Gastrocnemius medialis (tissue), 4 donors: ENCODE results near the gene PLK4. TPM values are rescaled to one million over a fixed set of nuclear protein-coding genes. Genes with fewer than 3 reads are reported as not detected.
"Not testable (repeated sequence)": the region's sequence is repeated elsewhere in the genome, so short reads cannot be mapped to it uniquely, and the experiment has no call there.

ENCODE experiments used
- ATAC-seq, 2 donors: fragments of 150-250 bp; one replicate each; pipeline ENCODE4 v1.9.1; 2016
- DNase-seq, 2 donors: peaks; one replicate each; pipeline ENCODE4 v3.0.0-alpha.2; 2019
- H3K27ac ChIP-seq, 4 donors: fragments of 200-600 bp; sonication (generic); 1 replicate in 1 of 4; 2 replicates in 3 of 4; pipeline ENCODE4 v1.5.1; 2016 to 2018; ENCODE audit warnings: mild to moderate bottlenecking in 2 of 4, moderate library complexity in 1 of 4
- H3K27me3 ChIP-seq, 3 donors: fragments of 200-600 bp; sonication (generic) in 2 of 3; 1 replicate in 1 of 3; 2 replicates in 2 of 3; pipeline versions ENCODE4 v1.5.1 to v1.6.0; 2016 to 2019; ENCODE audit warnings: mild to moderate bottlenecking in 1 of 3, moderate library complexity in 1 of 3
- H3K36me3 ChIP-seq, 2 donors: fragments of 200-600 bp; sonication (generic) in 1 of 2; one replicate each; pipeline ENCODE4 v1.5.1; 2017 to 2018
- H3K4me1 ChIP-seq, 2 donors: fragments of 200-600 bp; sonication (generic) in 1 of 2; one replicate each; pipeline ENCODE4 v1.5.1; 2016 to 2017; ENCODE audit warnings: mild to moderate bottlenecking in 2 of 2
- H3K4me3 ChIP-seq, 4 donors: fragments of 200-600 bp; sonication (generic) in 3 of 4; 1 replicate in 1 of 4; 2 replicates in 3 of 4; pipeline ENCODE4 v1.5.1; 2016 to 2019; ENCODE audit warnings: mild to moderate bottlenecking in 2 of 4
- H3K9me3 ChIP-seq, 3 donors: fragments of 200-600 bp; sonication (generic) in 2 of 3; 1 replicate in 1 of 3; 2 replicates in 2 of 3; pipeline ENCODE4 v1.5.1; 2016 to 2019
- CTCF ChIP-seq, 5 experiments: fragments of 450-650 bp in 3 of 5; fragments of 200-600 bp in 2 of 5; sonication (generic) in 2 of 5; IDR thresholded peaks in 4 of 5; conservative IDR thresholded peaks in 1 of 5; 1 replicate in 4 of 5; 2 replicates in 1 of 5; pipeline ENCODE4 v1.5.1; 2016 to 2019; ENCODE audit warnings: antibody characterized with exemption in 5 of 5, mild to moderate bottlenecking in 3 of 5, moderate library complexity in 3 of 5
- POLR2A ChIP-seq, 2 donors: fragments of 450-650 bp; IDR thresholded peaks; one replicate each; pipeline ENCODE4 v1.6.1; 2017; ENCODE audit warnings: antibody characterized with exemption in 2 of 2, mild to moderate bottlenecking in 2 of 2, moderate library complexity in 2 of 2
- in situ Hi-C, 4 donors: fragments of 200-750 bp; cut with MboI; loops; one replicate each; pipeline versions ENCODE4 v1.15.0 to v1.8.0; 2017; ENCODE audit warnings: low sequenced_read_pairs in 4 of 4
- intact Hi-C: fragments of 100-400 bp; cut with DNase I; formaldehyde crosslinking; loops from one replicate; pipeline ENCODE4 v1.15.1; 2023; ENCODE audit warnings: low total_unique reads
- total RNA-seq, 4 donors: library from RNA; depleted of rRNA; stranded (reverse); fragments of >200 nt; gene quantifications; one replicate each; pipeline versions ENCODE4 v1.1.0 to v1.2.3, GENCODE V29; 2016

The PLK4 gene
- total RNA-seq, 4 donors from 2014 or later: 0.11 to 0.98 TPM; not detected in 2

GRCh38 chr4:127889903-127890302 is 9.2 kb downstream of the PLK4 start:
- Histone ChIP-seq H3K4me3 (no peak overlapping the region), H3K27me3 (no peaks in the 10 kb centered on the region), H3K36me3 (no peaks in the 10 kb centered on the region), H3K9me3 (no peaks in the 10 kb centered on the region), H3K27ac (no peak overlapping the region), H3K4me1 (no peaks in the 10 kb centered on the region)
- intact Hi-C loops (no loop called here), in situ Hi-C loops (loop anchor here in 1 of 4 donors (10.0 kb wide), 2 partner anchors 105 to 975 kb away; partner anchors contain the start of gene HSPA4L)
- TF ChIP-seq POLR2A (IDR thresholded peaks at IDR 0.05) (no peak), CTCF (IDR thresholded peaks at IDR 0.05 in 4 of 5, conservative IDR thresholded peaks at IDR 0.05 in 1 of 5) (no peak)
- no peak for DNase-seq
- ATAC-seq: no peak

DNA sequence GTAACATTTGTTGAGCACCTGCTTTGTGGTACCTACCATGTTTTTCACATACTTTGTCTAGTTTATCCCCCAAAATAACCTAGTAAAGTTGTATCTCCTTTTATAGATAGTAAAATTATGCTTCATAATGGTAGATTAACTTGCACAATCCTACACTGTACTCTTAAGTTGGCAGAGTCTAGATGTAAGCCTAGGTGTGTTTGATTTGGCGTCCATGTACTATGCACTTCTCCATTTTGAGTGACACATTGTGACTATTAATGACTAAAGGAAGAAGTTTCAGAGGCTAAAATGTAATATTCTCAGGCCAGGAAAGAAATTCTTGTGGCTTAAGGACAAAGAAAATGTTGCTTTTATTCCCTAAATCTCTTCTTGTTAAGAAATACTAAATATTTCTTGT is 15.4 kb downstream of the PLK4 start:
- Histone ChIP-seq H3K36me3 (no peaks in the 10 kb centered on the region), H3K9me3 (no peaks in the 10 kb centered on the region), H3K27ac (no peak overlapping the region), H3K4me3 (no peak overlapping the region), H3K4me1 (no peaks in the 10 kb centered on the region), H3K27me3 (no peaks in the 10 kb centered on the region)
- no peak for TF ChIP-seq POLR2A (IDR thresholded peaks at IDR 0.05)
- no peak for TF ChIP-seq CTCF (IDR thresholded peaks at IDR 0.05 in 4 of 5, conservative IDR thresholded peaks at IDR 0.05 in 1 of 5)
- intact Hi-C loops: no loop called here
- no peak for ATAC-seq
- no peak for DNase-seq
- in situ Hi-C loops: no loop called here

GRCh38 chr4:127896528-127896927 is 15.8 kb downstream of the PLK4 start:
- Histone ChIP-seq H3K27ac (no peak overlapping the region), H3K9me3 (no peaks in the 10 kb centered on the region), H3K4me3 (no peak overlapping the region), H3K36me3 (no peaks in the 10 kb centered on the region), H3K27me3 (no peaks in the 10 kb centered on the region), H3K4me1 (no peaks in the 10 kb centered on the region)
- intact Hi-C loops: no loop called here
- no peak for DNase-seq
- no peak for ATAC-seq
- in situ Hi-C loops: no loop called here
- no peak for TF ChIP-seq CTCF (IDR thresholded peaks at IDR 0.05 in 4 of 5, conservative IDR thresholded peaks at IDR 0.05 in 1 of 5)
- TF ChIP-seq POLR2A (IDR thresholded peaks at IDR 0.05): no peak

GRCh38 chr4:127899682-127900081 is 19.0 kb downstream of the PLK4 start:
- H3K27ac ChIP-seq, H3K36me3 ChIP-seq, in situ Hi-C loops, H3K9me3 ChIP-seq, DNase-seq, H3K27me3 ChIP-seq, H3K4me3 ChIP-seq, intact Hi-C loops, H3K4me1 ChIP-seq, ATAC-seq: not testable (repeated sequence)

GRCh38 chr4:127905029-127905428 is 24.3 kb downstream of the PLK4 start:
- Histone ChIP-seq H3K27me3 (no peaks in the 10 kb centered on the region), H3K4me3 (no peak overlapping the region), H3K4me1 (no peaks in the 10 kb centered on the region), H3K27ac (no peak overlapping the region), H3K9me3 (no peaks in the 10 kb centered on the region), H3K36me3 (no peaks in the 10 kb centered on the region)
- DNase-seq: no peak
- intact Hi-C loops (no loop called here), in situ Hi-C loops (no loop called here)
- no peak for ATAC-seq
- TF ChIP-seq CTCF (IDR thresholded peaks at IDR 0.05 in 4 of 5, conservative IDR thresholded peaks at IDR 0.05 in 1 of 5) (no peak), POLR2A (IDR thresholded peaks at IDR 0.05) (no peak)
